ENCODE measurements around the gene STAT2. TPM values are rescaled to one million over a fixed set of nuclear protein-coding genes. Genes with fewer than 3 reads are reported as not detected.
"Not testable (repeated sequence)": the region's sequence is repeated elsewhere in the genome, so short reads cannot be mapped to it uniquely, and the experiment has no call there.

The STAT2 gene
- 38.8 and 44.0 TPM in 2 replicates for total RNA-seq (2014; rRNA removed; shearing (Covaris generic))

GRCh38 chr12:56359851-56360767 is at the start of gene STAT2:
STAT2 (minus strand) TSS chr12:56360107; CDS start chr12:56356571, 3,536 bp downstream.
- Histone ChIP-seq H3K9me3 (replicated peaks) (no peaks in the 10 kb centered on the region), H3K4me3 (peak within 1 kb of the TSS; percentile 67), H3K27ac (peak within 1 kb of the TSS; percentile 24; the same call in 1 of the 2 replicates), H3K4me1 (peaks cover 5% of the 10 kb centered on the region; the same call in 1 of the 2 replicates), H3K36me3 (no peaks in the 10 kb centered on the region; the same call in 1 of the 2 replicates), H3K27me3 (no peaks in the 10 kb centered on the region)
- peak; percentile 99 for DNase-seq

- H3K27ac ChIP-seq, result no peak overlapping the region
- DNase-seq, result no peak
- H3K9me3 ChIP-seq (replicated peaks), result no peaks in the 10 kb centered on the region
- H3K27me3 ChIP-seq, result no peaks in the 10 kb centered on the region
- no peaks in the 10 kb centered on the region for H3K4me1 ChIP-seq
- H3K36me3 ChIP-seq, result no peaks in the 10 kb centered on the region
- no peak overlapping the region for H3K4me3 ChIP-seq
These were observed 49.0 kb upstream of the STAT2 start for GRCh38 chr12:56408799-56409417.

- not testable (repeated sequence) for H3K27ac ChIP-seq; H3K36me3 ChIP-seq; H3K27me3 ChIP-seq; H3K4me1 ChIP-seq; H3K9me3 ChIP-seq (replicated peaks); DNase-seq; H3K4me3 ChIP-seq
These were observed 44.3 kb upstream of the STAT2 start for GRCh38 chr12:56404227-56404626.

- not testable (repeated sequence) for H3K27me3 ChIP-seq; H3K4me3 ChIP-seq; H3K4me1 ChIP-seq; H3K36me3 ChIP-seq; DNase-seq; H3K9me3 ChIP-seq (replicated peaks); H3K27ac ChIP-seq
These were observed 41.7 kb upstream of the STAT2 start for GRCh38 chr12:56401612-56402011.

- DNase-seq, H3K27me3 ChIP-seq, H3K27ac ChIP-seq: not testable (repeated sequence)
These were observed 41.2 kb upstream of the STAT2 start for GRCh38 chr12:56401125-56401524.

GRCh38 chr12:56399466-56399865 is 39.6 kb upstream of the STAT2 start:
- not testable (repeated sequence) for H3K9me3 ChIP-seq (replicated peaks); H3K4me1 ChIP-seq; H3K36me3 ChIP-seq; H3K27ac ChIP-seq; DNase-seq; H3K4me3 ChIP-seq; H3K27me3 ChIP-seq

More at GRCh38 chr12:56401125-56401524, 41.2 kb upstream of the STAT2 start:
- H3K4me1 ChIP-seq; H3K9me3 ChIP-seq (replicated peaks); H3K4me3 ChIP-seq; H3K36me3 ChIP-seq: not testable (repeated sequence)

GRCh38 chr12:56398324-56398723 is 38.4 kb upstream of the STAT2 start:
- DNase-seq, result no peak
- Histone ChIP-seq H3K4me1 (no peaks in the 10 kb centered on the region), H3K4me3 (no peak overlapping the region), H3K36me3 (no peaks in the 10 kb centered on the region), H3K27me3 (no peaks in the 10 kb centered on the region), H3K9me3 (replicated peaks) (peaks cover 7% of the 10 kb centered on the region; the same call in 1 of the 2 replicates), H3K27ac (no peak overlapping the region)

GRCh38 chr12:56392331-56392730 is 32.4 kb upstream of the STAT2 start:
- Histone ChIP-seq H3K27me3 (no peaks in the 10 kb centered on the region), H3K27ac (no peak overlapping the region), H3K36me3 (no peaks in the 10 kb centered on the region), H3K4me3 (no peak overlapping the region), H3K9me3 (replicated peaks) (no peaks in the 10 kb centered on the region), H3K4me1 (peaks cover 3% of the 10 kb centered on the region; the same call in 1 of the 2 replicates)
- DNase-seq, result no peak

GRCh38 chr12:56391721-56392120 is 31.8 kb upstream of the STAT2 start:
- Histone ChIP-seq H3K9me3 (replicated peaks) (no peaks in the 10 kb centered on the region), H3K4me3 (no peak overlapping the region), H3K4me1 (peaks cover 6% of the 10 kb centered on the region; the same call in 1 of the 2 replicates), H3K27ac (no peak overlapping the region), H3K36me3 (no peaks in the 10 kb centered on the region), H3K27me3 (no peaks in the 10 kb centered on the region)
- DNase-seq, result no peak

GRCh38 chr12:56389412-56389811 is 29.5 kb upstream of the STAT2 start:
- H3K27ac ChIP-seq, result no peak overlapping the region
- no peaks in the 10 kb centered on the region for H3K27me3 ChIP-seq
- H3K9me3 ChIP-seq (replicated peaks), result no peaks in the 10 kb centered on the region
- DNase-seq, result peak in 1 of 2 experiments; percentile 16
- H3K4me3 ChIP-seq, result no peak overlapping the region
- no peaks in the 10 kb centered on the region for H3K36me3 ChIP-seq
- H3K4me1 ChIP-seq, result peaks cover 6% of the 10 kb centered on the region; the same call in 1 of the 2 replicates

- H3K4me1 ChIP-seq, result peaks cover 6% of the 10 kb centered on the region; the same call in 1 of the 2 replicates
- H3K27me3 ChIP-seq, result no peaks in the 10 kb centered on the region
- H3K36me3 ChIP-seq, result no peaks in the 10 kb centered on the region
- H3K9me3 ChIP-seq (replicated peaks), result no peaks in the 10 kb centered on the region
- H3K27ac ChIP-seq, result no peak overlapping the region
- DNase-seq, result peak in 1 of 2 experiments; percentile 18
- H3K4me3 ChIP-seq, result no peak overlapping the region
These were observed 27.3 kb upstream of the STAT2 start for GRCh38 chr12:56387152-56387736.

- peak; percentile 13 to 41 for DNase-seq
- Histone ChIP-seq H3K27me3 (no peaks in the 10 kb centered on the region), H3K9me3 (replicated peaks) (no peaks in the 10 kb centered on the region), H3K4me3 (no peak overlapping the region), H3K27ac (no peak overlapping the region), H3K4me1 (peaks cover 6% of the 10 kb centered on the region; the same call in 1 of the 2 replicates), H3K36me3 (no peaks in the 10 kb centered on the region)
These were observed 26.0 kb upstream of the STAT2 start for GRCh38 chr12:56385873-56386272.

GRCh38 chr12:56382611-56383010 is 22.7 kb upstream of the STAT2 start:
- no peaks in the 10 kb centered on the region for H3K36me3 ChIP-seq
- H3K9me3 ChIP-seq (replicated peaks), result no peaks in the 10 kb centered on the region
- H3K27ac ChIP-seq, result no peak overlapping the region
- DNase-seq, result no peak
- no peaks in the 10 kb centered on the region for H3K27me3 ChIP-seq
- peaks cover 5% of the 10 kb centered on the region; the same call in 1 of the 2 replicates for H3K4me1 ChIP-seq
- no peak overlapping the region for H3K4me3 ChIP-seq

- Histone ChIP-seq H3K9me3 (replicated peaks) (no peaks in the 10 kb centered on the region), H3K27me3 (0 out of 2 replicates have a peak, but pooled peaks cover 11% of the 10 kb centered on the region), H3K36me3 (no peaks in the 10 kb centered on the region), H3K4me3 (no peak overlapping the region), H3K27ac (no peak overlapping the region), H3K4me1 (no peaks in the 10 kb centered on the region)
- DNase-seq, result no peak
These were observed 18.0 kb upstream of the STAT2 start for GRCh38 chr12:56377989-56378316.
